GM23338 (cell line): Measurements from ENCODE around the gene HDAC11. TPM values are rescaled to one million over a fixed set of nuclear protein-coding genes. Genes with fewer than 3 reads are reported as not detected.

ENCODE experiments used
- ATAC-seq: fragments of 200-7000 bp; cut with Tn5 transposase; 3 replicates; pipeline ENCODE4 v1.9.1; 2020
- DNase-seq: peaks from one replicate; pipeline ENCODE4 v3.0.0-alpha.2; 2015; ENCODE audit warnings: low spot score
- H2AFZ ChIP-seq: fragments of 200-600 bp; sonication (generic); 2 replicates; pipeline ENCODE4 v1.8.0; 2016; ENCODE audit warnings: antibody characterized with exemption, mild to moderate bottlenecking, moderate library complexity
- H3F3A ChIP-seq: fragments of 200-600 bp; sonication (generic); replicated peaks from 2 replicates; pipeline ENCODE4 v1.8.0; 2017; ENCODE audit warnings: antibody characterized with exemption, mixed run types, low read depth
- H3K27ac ChIP-seq: fragments of 200-600 bp; sonication (generic); 2 replicates; pipeline ENCODE4 v1.6.1; 2016; ENCODE audit warnings: low read depth
- H3K27me3 ChIP-seq: fragments of 200-600 bp; sonication (generic); 2 replicates; pipeline ENCODE4 v1.8.0; 2016; ENCODE audit warnings: mild to moderate bottlenecking, mixed run types, moderate library complexity; ENCODE audit not compliant: insufficient read depth
- H3K36me3 ChIP-seq: fragments of 200-600 bp; sonication (generic); 2 replicates; pipeline ENCODE4 v1.8.0; 2016; ENCODE audit warnings: mild to moderate bottlenecking; ENCODE audit not compliant: insufficient read depth
- H3K4me1 ChIP-seq: fragments of 200-600 bp; sonication (generic); 2 replicates; pipeline ENCODE4 v1.8.0; 2016; ENCODE audit warnings: mild to moderate bottlenecking, moderate library complexity; ENCODE audit not compliant: insufficient read depth
- H3K4me2 ChIP-seq: fragments of 200-600 bp; sonication (generic); 2 replicates; pipeline ENCODE4 v1.7.1; 2017; ENCODE audit warnings: mixed run types
- H3K4me3 ChIP-seq: fragments of 200-600 bp; sonication (generic); 2 replicates; pipeline ENCODE4 v1.6.1; 2016; ENCODE audit warnings: mixed run types
- H3K79me2 ChIP-seq: fragments of 200-600 bp; sonication (generic); replicated peaks from 2 replicates; pipeline ENCODE4 v1.8.0; 2017; ENCODE audit warnings: mild to moderate bottlenecking; ENCODE audit not compliant: insufficient read depth
- H3K9me2 ChIP-seq: fragments of 200-600 bp; sonication (generic); 2 replicates; pipeline ENCODE4 v1.8.0; 2017; ENCODE audit not compliant: insufficient read depth
- H4K20me1 ChIP-seq: fragments of 200-600 bp; sonication (generic); replicated peaks from 2 replicates; pipeline ENCODE4 v1.8.0; 2017; ENCODE audit warnings: mild to moderate bottlenecking; ENCODE audit not compliant: insufficient read depth
- H3K27ac Mint-ChIP-seq: 2 replicates; pipeline ENCODE4 v1.8.0; 2020; ENCODE audit warnings: inconsistent platforms, mild to moderate bottlenecking, moderate library complexity, mixed read lengths
- H3K27me3 Mint-ChIP-seq: 3 replicates; pipeline ENCODE4 v1.8.0; 2022; ENCODE audit warnings: low read depth, mild to moderate bottlenecking, moderate library complexity, mixed read lengths, inconsistent platforms; ENCODE audit not compliant: insufficient read depth, poor library complexity
- H3K36me3 Mint-ChIP-seq: 3 replicates; pipeline ENCODE4 v1.8.0; 2021; ENCODE audit warnings: low read depth, mild to moderate bottlenecking, inconsistent platforms, moderate library complexity, mixed read lengths
- H3K4me1 Mint-ChIP-seq: 3 replicates; pipeline ENCODE4 v1.8.0; 2020; ENCODE audit warnings: mild to moderate bottlenecking, inconsistent platforms, mixed read lengths
- H3K4me3 Mint-ChIP-seq: 3 replicates; pipeline ENCODE4 v1.8.0; 2021; ENCODE audit warnings: moderate library complexity, mild to moderate bottlenecking, inconsistent platforms, mixed read lengths
- H3K9me3 Mint-ChIP-seq: 3 replicates; pipeline ENCODE4 v1.8.0; 2020; ENCODE audit warnings: moderate library complexity, mild to moderate bottlenecking, inconsistent platforms, mixed read lengths
- CREB1 ChIP-seq: fragments of 250-450 bp; sonication (Bioruptor Pico); IDR thresholded peaks from 2 replicates; pipeline ENCODE4 v1.5.0; 2020; ENCODE audit warnings: low read depth, mild to moderate bottlenecking, moderate library complexity
- EZH2 ChIP-seq: fragments of 200-600 bp; sonication (generic); IDR thresholded peaks from one replicate; pipeline ENCODE4 v1.8.0; 2017; ENCODE audit warnings: antibody characterized with exemption, mild to moderate bottlenecking, low read depth; ENCODE audit not compliant: unreplicated experiment
- EZH2phosphoT487 ChIP-seq: fragments of 200-600 bp; sonication (generic); IDR thresholded peaks from one replicate; pipeline ENCODE4 v1.8.1; 2018; ENCODE audit warnings: antibody characterized with exemption; ENCODE audit not compliant: unreplicated experiment
- JUNB ChIP-seq: IDR thresholded peaks from one replicate; pipeline ENCODE4 v1.6.1; 2016; ENCODE audit warnings: antibody characterized with exemption; ENCODE audit not compliant: unreplicated experiment
- NANOG ChIP-seq: IDR thresholded peaks from 2 replicates; pipeline ENCODE4 v1.6.1; 2016; ENCODE audit warnings: antibody characterized with exemption, borderline replicate concordance
- POLR2AphosphoS5 ChIP-seq: IDR thresholded peaks from 2 replicates; pipeline ENCODE4 v1.6.1; 2016; ENCODE audit warnings: antibody characterized with exemption, low read depth
- STAT1 ChIP-seq: IDR thresholded peaks from one replicate; pipeline ENCODE4 v1.6.1; 2016; ENCODE audit warnings: antibody characterized with exemption; ENCODE audit not compliant: unreplicated experiment
- ZNF114 ChIP-seq: fragments of 250-450 bp; sonication (Bioruptor Pico); IDR thresholded peaks from 2 replicates; pipeline ENCODE4 v1.5.0; 2020; ENCODE audit warnings: mild to moderate bottlenecking, moderate library complexity
- ZNF331 ChIP-seq: fragments of 250-450 bp; sonication (Bioruptor Pico); IDR thresholded peaks from 2 replicates; pipeline ENCODE4 v1.5.0; 2020; ENCODE audit warnings: low read depth, mild to moderate bottlenecking, moderate library complexity
- polyA plus RNA-seq: library from polyadenylated mRNA; unstranded; fragments of >200 nt; fragmentation: Nextera tagmentation; extraction: Ambion mirVana; gene quantifications from 2 replicates; pipeline ENCODE4 v1.2.1, GENCODE V29; 2016
- total RNA-seq: library from RNA; depleted of rRNA; stranded (reverse); fragments of >200 nt; shearing (Covaris generic); gene quantifications from 2 replicates; pipeline ENCODE4 v1.2.3, GENCODE V29; 2014
- TF ChIP-seq, protein P1 (sequence below): IDR thresholded peaks from 2 replicates; pipeline ENCODE4 v1.6.1; 2016; ENCODE audit warnings: antibody characterized with exemption
- TF ChIP-seq, protein P2 (sequence below), 2 experiments: fragments of 200-600 bp in 1 of 2; sonication (generic) in 1 of 2; conservative IDR thresholded peaks; 2 replicates each; pipeline versions ENCODE4 v1.5.1 to v1.6.1; 2016 to 2017; ENCODE audit warnings: antibody characterized with exemption in 2 of 2, low read depth in 2 of 2, mild to moderate bottlenecking in 2 of 2, moderate library complexity in 1 of 2
- TF ChIP-seq, protein P3 (sequence below): IDR thresholded peaks from one replicate; pipeline ENCODE4 v1.6.1; 2018; ENCODE audit warnings: antibody characterized with exemption; ENCODE audit not compliant: unreplicated experiment
- TF ChIP-seq, protein P4 (sequence below): fragments of 250-450 bp; sonication (Bioruptor Pico); IDR thresholded peaks from 2 replicates; pipeline ENCODE4 v1.5.0; 2020; ENCODE audit warnings: mild to moderate bottlenecking, moderate library complexity

HDAC11 gene
- total and polyA plus RNA-seq, 2 experiments from 2014 or later, result 5.4 to 15.8 TPM

DNA sequence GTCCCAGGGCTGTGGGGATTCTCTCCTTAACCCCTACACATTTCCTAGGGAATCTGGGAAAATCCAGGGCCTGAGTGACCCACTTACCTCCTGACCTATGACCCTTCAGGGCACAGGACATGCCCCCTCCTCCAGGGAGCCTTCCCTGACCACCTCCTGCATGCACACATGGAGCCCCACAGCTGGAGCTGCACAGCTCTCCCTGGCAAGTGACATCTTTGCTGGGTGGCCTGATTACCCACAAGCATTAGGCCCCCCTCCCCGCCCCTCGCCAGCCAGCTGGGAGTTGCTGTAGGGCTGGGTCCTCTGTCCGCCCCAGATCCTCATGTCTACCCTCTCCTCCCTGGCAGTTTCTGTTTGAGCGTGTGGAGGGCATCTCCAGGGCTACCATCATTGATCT lies 21.4 kb downstream of the HDAC11 start:
- Mint-ChIP-seq H3K27ac (no peak overlapping the region), H3K27me3 (peaks cover 8% of the 10 kb centered on the region), H3K4me1 (peaks cover 4% of the 10 kb centered on the region), H3K4me3 (no peak overlapping the region), H3K9me3 (no peaks in the 10 kb centered on the region), H3K36me3 (no peaks in the 10 kb centered on the region)
- Histone ChIP-seq H3K9me2 (no peaks in the 10 kb centered on the region), H3K4me1 (peaks cover 5% of the 10 kb centered on the region; the same call in 1 of the 2 replicates), H3K79me2 (no peaks in the 10 kb centered on the region), H4K20me1 (no peaks in the 10 kb centered on the region), H3K27ac (no peak overlapping the region), H3K27me3 (no peaks in the 10 kb centered on the region), H2AFZ (no peak overlapping the region), H3K4me3 (no peak overlapping the region), H3K36me3 (no peaks in the 10 kb centered on the region), H3F3A (no peaks in the 10 kb centered on the region), H3K4me2 (no peak overlapping the region)
- DNase-seq (no peak), ATAC-seq (no peak)
- TF ChIP-seq STAT1 (no peak), EZH2phosphoT487 (no peak), EZH2 (no peak), JUNB (no peak), CREB1 (CRISPR knock-in tag) (no peak), ZNF114 (no peak), POLR2AphosphoS5 (no peak), ZNF331 (no peak), NANOG (no peak)
- TF ChIP-seq, protein P1, sequence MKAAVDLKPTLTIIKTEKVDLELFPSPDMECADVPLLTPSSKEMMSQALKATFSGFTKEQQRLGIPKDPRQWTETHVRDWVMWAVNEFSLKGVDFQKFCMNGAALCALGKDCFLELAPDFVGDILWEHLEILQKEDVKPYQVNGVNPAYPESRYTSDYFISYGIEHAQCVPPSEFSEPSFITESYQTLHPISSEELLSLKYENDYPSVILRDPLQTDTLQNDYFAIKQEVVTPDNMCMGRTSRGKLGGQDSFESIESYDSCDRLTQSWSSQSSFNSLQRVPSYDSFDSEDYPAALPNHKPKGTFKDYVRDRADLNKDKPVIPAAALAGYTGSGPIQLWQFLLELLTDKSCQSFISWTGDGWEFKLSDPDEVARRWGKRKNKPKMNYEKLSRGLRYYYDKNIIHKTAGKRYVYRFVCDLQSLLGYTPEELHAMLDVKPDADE, result no peak
- TF ChIP-seq, protein P2, sequence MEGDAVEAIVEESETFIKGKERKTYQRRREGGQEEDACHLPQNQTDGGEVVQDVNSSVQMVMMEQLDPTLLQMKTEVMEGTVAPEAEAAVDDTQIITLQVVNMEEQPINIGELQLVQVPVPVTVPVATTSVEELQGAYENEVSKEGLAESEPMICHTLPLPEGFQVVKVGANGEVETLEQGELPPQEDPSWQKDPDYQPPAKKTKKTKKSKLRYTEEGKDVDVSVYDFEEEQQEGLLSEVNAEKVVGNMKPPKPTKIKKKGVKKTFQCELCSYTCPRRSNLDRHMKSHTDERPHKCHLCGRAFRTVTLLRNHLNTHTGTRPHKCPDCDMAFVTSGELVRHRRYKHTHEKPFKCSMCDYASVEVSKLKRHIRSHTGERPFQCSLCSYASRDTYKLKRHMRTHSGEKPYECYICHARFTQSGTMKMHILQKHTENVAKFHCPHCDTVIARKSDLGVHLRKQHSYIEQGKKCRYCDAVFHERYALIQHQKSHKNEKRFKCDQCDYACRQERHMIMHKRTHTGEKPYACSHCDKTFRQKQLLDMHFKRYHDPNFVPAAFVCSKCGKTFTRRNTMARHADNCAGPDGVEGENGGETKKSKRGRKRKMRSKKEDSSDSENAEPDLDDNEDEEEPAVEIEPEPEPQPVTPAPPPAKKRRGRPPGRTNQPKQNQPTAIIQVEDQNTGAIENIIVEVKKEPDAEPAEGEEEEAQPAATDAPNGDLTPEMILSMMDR (conservative IDR thresholded peaks at IDR 0.05; ENCODE audit: low read depth in 2 of 2), result no peak
- TF ChIP-seq, protein P3, sequence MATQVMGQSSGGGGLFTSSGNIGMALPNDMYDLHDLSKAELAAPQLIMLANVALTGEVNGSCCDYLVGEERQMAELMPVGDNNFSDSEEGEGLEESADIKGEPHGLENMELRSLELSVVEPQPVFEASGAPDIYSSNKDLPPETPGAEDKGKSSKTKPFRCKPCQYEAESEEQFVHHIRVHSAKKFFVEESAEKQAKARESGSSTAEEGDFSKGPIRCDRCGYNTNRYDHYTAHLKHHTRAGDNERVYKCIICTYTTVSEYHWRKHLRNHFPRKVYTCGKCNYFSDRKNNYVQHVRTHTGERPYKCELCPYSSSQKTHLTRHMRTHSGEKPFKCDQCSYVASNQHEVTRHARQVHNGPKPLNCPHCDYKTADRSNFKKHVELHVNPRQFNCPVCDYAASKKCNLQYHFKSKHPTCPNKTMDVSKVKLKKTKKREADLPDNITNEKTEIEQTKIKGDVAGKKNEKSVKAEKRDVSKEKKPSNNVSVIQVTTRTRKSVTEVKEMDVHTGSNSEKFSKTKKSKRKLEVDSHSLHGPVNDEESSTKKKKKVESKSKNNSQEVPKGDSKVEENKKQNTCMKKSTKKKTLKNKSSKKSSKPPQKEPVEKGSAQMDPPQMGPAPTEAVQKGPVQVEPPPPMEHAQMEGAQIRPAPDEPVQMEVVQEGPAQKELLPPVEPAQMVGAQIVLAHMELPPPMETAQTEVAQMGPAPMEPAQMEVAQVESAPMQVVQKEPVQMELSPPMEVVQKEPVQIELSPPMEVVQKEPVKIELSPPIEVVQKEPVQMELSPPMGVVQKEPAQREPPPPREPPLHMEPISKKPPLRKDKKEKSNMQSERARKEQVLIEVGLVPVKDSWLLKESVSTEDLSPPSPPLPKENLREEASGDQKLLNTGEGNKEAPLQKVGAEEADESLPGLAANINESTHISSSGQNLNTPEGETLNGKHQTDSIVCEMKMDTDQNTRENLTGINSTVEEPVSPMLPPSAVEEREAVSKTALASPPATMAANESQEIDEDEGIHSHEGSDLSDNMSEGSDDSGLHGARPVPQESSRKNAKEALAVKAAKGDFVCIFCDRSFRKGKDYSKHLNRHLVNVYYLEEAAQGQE, result no peak
- TF ChIP-seq, protein P4, sequence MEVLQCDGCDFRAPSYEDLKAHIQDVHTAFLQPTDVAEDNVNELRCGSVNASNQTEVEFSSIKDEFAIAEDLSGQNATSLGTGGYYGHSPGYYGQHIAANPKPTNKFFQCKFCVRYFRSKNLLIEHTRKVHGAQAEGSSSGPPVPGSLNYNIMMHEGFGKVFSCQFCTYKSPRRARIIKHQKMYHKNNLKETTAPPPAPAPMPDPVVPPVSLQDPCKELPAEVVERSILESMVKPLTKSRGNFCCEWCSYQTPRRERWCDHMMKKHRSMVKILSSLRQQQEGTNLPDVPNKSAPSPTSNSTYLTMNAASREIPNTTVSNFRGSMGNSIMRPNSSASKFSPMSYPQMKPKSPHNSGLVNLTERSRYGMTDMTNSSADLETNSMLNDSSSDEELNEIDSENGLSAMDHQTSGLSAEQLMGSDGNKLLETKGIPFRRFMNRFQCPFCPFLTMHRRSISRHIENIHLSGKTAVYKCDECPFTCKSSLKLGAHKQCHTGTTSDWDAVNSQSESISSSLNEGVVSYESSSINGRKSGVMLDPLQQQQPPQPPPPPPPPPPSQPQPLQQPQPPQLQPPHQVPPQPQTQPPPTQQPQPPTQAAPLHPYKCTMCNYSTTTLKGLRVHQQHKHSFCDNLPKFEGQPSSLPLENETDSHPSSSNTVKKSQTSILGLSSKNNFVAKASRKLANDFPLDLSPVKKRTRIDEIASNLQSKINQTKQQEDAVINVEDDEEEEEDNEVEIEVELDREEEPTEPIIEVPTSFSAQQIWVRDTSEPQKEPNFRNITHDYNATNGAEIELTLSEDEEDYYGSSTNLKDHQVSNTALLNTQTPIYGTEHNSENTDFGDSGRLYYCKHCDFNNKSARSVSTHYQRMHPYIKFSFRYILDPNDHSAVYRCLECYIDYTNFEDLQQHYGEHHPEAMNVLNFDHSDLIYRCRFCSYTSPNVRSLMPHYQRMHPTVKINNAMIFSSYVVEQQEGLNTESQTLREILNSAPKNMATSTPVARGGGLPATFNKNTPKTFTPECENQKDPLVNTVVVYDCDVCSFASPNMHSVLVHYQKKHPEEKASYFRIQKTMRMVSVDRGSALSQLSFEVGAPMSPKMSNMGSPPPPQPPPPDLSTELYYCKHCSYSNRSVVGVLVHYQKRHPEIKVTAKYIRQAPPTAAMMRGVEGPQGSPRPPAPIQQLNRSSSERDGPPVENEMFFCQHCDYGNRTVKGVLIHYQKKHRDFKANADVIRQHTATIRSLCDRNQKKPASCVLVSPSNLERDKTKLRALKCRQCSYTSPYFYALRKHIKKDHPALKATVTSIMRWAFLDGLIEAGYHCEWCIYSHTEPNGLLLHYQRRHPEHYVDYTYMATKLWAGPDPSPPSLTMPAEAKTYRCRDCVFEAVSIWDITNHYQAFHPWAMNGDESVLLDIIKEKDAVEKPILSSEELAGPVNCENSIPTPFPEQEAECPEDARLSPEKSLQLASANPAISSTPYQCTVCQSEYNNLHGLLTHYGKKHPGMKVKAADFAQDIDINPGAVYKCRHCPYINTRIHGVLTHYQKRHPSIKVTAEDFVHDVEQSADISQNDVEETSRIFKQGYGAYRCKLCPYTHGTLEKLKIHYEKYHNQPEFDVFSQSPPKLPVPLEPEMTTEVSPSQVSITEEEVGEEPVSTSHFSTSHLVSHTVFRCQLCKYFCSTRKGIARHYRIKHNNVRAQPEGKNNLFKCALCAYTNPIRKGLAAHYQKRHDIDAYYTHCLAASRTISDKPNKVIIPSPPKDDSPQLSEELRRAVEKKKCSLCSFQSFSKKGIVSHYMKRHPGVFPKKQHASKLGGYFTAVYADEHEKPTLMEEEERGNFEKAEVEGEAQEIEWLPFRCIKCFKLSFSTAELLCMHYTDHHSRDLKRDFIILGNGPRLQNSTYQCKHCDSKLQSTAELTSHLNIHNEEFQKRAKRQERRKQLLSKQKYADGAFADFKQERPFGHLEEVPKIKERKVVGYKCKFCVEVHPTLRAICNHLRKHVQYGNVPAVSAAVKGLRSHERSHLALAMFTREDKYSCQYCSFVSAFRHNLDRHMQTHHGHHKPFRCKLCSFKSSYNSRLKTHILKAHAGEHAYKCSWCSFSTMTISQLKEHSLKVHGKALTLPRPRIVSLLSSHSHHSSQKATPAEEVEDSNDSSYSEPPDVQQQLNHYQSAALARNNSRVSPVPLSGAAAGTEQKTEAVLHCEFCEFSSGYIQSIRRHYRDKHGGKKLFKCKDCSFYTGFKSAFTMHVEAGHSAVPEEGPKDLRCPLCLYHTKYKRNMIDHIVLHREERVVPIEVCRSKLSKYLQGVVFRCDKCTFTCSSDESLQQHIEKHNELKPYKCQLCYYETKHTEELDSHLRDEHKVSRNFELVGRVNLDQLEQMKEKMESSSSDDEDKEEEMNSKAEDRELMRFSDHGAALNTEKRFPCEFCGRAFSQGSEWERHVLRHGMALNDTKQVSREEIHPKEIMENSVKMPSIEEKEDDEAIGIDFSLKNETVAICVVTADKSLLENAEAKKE (CRISPR knock-in tag), result no peak
